ENCODE data around the gene SOWAHD.

DNA sequence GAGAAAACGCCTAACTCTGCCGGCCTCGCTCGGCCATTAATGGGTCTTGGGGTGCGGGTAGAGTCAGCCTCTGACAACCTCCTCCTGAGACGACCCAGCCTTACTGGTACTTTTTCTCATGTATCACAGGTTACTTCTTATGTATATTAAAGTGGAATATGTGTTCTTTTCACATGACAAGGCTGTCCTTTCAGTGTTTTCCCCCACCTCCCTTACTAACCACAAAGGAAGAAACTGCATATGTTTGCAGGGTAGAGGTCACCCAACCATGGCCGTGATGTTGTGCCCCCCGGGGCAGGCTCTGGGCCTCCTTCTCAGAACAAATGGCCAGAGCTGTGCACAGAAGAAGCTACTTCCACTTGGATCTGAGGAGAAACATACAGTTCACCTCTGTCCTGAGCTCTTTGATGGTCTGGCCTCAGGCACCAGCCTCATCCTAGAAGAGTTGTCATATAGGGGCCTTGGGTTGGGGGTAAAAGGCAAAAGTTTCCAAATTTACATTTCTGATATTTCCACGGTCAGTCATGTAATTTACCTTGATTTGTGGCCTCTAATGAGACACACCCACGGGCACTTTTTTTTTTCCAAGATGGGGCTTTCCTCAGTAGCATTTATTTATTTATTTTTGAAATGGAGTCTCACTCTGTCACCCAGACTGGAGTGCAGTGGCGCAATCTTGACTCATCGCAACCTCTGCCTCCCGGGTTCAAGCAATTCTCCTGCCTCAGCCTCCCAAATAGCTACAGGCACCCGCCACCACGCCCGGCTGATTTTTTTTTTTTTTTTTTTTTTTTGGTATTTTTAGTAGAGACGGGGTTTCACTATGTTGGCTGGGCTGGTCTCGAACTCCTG is 1.9 kb downstream of the SOWAHD start:
- TF ChIP-seq, protein P1, sequence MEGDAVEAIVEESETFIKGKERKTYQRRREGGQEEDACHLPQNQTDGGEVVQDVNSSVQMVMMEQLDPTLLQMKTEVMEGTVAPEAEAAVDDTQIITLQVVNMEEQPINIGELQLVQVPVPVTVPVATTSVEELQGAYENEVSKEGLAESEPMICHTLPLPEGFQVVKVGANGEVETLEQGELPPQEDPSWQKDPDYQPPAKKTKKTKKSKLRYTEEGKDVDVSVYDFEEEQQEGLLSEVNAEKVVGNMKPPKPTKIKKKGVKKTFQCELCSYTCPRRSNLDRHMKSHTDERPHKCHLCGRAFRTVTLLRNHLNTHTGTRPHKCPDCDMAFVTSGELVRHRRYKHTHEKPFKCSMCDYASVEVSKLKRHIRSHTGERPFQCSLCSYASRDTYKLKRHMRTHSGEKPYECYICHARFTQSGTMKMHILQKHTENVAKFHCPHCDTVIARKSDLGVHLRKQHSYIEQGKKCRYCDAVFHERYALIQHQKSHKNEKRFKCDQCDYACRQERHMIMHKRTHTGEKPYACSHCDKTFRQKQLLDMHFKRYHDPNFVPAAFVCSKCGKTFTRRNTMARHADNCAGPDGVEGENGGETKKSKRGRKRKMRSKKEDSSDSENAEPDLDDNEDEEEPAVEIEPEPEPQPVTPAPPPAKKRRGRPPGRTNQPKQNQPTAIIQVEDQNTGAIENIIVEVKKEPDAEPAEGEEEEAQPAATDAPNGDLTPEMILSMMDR (IDR thresholded peaks at IDR 0.05), result no peak
- no peak for TF ChIP-seq EZH2 (IDR thresholded peaks at IDR 0.05; ENCODE audit: borderline replicate concordance, insufficient read depth, low read depth, low read length, poor library complexity, severe bottlenecking)

Data from B cell (primary cell).